ENCODE data around the gene SLC35G4. TPM values are rescaled to one million over a fixed set of nuclear protein-coding genes. Genes with fewer than 3 reads are reported as not detected.

The SLC35G4 gene
- total and polyA plus RNA-seq, 5 donors from 2014 or later, result not detected

DNA sequence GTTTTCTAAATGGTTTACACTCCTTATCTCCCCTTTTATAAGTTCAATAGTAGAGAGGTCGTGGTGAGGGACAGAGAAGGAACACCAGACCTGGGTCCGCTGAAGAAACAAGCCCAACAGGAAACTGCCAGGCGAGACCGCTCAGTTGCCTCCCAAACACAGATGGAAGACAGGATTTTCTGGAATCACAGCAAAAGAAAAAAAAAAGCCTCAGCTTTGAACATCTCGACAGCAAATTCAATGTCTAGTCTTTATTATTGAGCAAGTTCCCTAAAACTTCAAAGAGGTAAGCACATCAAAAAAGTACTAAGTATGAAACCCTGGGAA is 46.2 kb downstream of the SLC35G4 start:
- Mint-ChIP-seq H3K27ac (no peak overlapping the region), H3K27me3 (peaks cover 14% of the 10 kb centered on the region), H3K4me1 (peaks cover 0 to 6% (median 1%) of the 10 kb centered on the region in 4 donors), H3K4me3 (no peak overlapping the region), H3K36me3 (no peaks in the 10 kb centered on the region), H3K9me3 (peaks cover 0 to 3% (median 0%) of the 10 kb centered on the region in 7 donors)
- Histone ChIP-seq H3K27me3 (ENCODE audit: control insufficient read depth, insufficient read depth, low read length) (peaks cover 4% of the 10 kb centered on the region), H3K36me3 (ENCODE audit: control insufficient read depth, insufficient read depth, low read length) (no peaks in the 10 kb centered on the region), H3K4me1 (ENCODE audit: control insufficient read depth, insufficient read depth, low read length, poor library complexity, severe bottlenecking) (no peaks in the 10 kb centered on the region), H3K9me3 (ENCODE audit: control insufficient read depth in 2 of 2, low read length in 2 of 2) (no peaks in the 10 kb centered on the region), H3K27ac (ENCODE audit: insufficient read depth, low read length, poor library complexity, severe bottlenecking) (no peak overlapping the region), H3K4me3 (ENCODE audit: low read depth, low read length) (no peak overlapping the region)
- ATAC-seq (ENCODE audit: low read depth in 2 of 2), result no peak
- no peak for DNase-seq

GRCh38 chr18:11657152-11657551 is 47.8 kb downstream of the SLC35G4 start:
- H3K4me3 Mint-ChIP-seq, result no peak overlapping the region
- H3K27me3 Mint-ChIP-seq, result peaks cover 11% of the 10 kb centered on the region
- H3K36me3 Mint-ChIP-seq, result no peaks in the 10 kb centered on the region
- DNase-seq (no peak), ATAC-seq (ENCODE audit: low read depth in 2 of 2) (no peak)
- Histone ChIP-seq H3K27me3 (ENCODE audit: control insufficient read depth, insufficient read depth, low read length) (peaks cover 4% of the 10 kb centered on the region), H3K4me1 (ENCODE audit: control insufficient read depth, insufficient read depth, low read length, poor library complexity, severe bottlenecking) (no peaks in the 10 kb centered on the region), H3K27ac (ENCODE audit: insufficient read depth, low read length, poor library complexity, severe bottlenecking) (no peak overlapping the region), H3K9me3 (ENCODE audit: control insufficient read depth in 2 of 2, low read length in 2 of 2) (no peaks in the 10 kb centered on the region), H3K36me3 (ENCODE audit: control insufficient read depth, insufficient read depth, low read length) (no peaks in the 10 kb centered on the region), H3K4me3 (ENCODE audit: low read depth, low read length) (no peak overlapping the region)
- H3K27ac Mint-ChIP-seq, result no peak overlapping the region
- peaks cover 0 to 6% (median 1%) of the 10 kb centered on the region in 4 donors for H3K4me1 Mint-ChIP-seq
- H3K9me3 Mint-ChIP-seq, result peaks cover 0 to 3% (median 0%) of the 10 kb centered on the region in 7 donors

- H3K4me3 Mint-ChIP-seq, result no peak overlapping the region
- H3K27ac ChIP-seq (ENCODE audit: insufficient read depth, low read length, poor library complexity, severe bottlenecking), result no peak overlapping the region
- H3K36me3 ChIP-seq (ENCODE audit: control insufficient read depth, insufficient read depth, low read length), result no peaks in the 10 kb centered on the region
- peaks cover 0 to 3% (median 0%) of the 10 kb centered on the region in 7 donors for H3K9me3 Mint-ChIP-seq
- no peaks in the 10 kb centered on the region for H3K4me1 ChIP-seq (ENCODE audit: control insufficient read depth, insufficient read depth, low read length, poor library complexity, severe bottlenecking)
- H3K4me1 Mint-ChIP-seq, result peaks cover 0 to 6% (median 1%) of the 10 kb centered on the region in 4 donors
- H3K27me3 ChIP-seq (ENCODE audit: control insufficient read depth, insufficient read depth, low read length), result peaks cover 4% of the 10 kb centered on the region
- H3K27me3 Mint-ChIP-seq, result peaks cover 10% of the 10 kb centered on the region
- no peaks in the 10 kb centered on the region for H3K36me3 Mint-ChIP-seq
- no peak overlapping the region for H3K4me3 ChIP-seq (ENCODE audit: low read depth, low read length)
- no peaks in the 10 kb centered on the region for H3K9me3 ChIP-seq (ENCODE audit: control insufficient read depth in 2 of 2, low read length in 2 of 2)
- ATAC-seq (ENCODE audit: low read depth in 2 of 2), result no peak
- H3K27ac Mint-ChIP-seq, result peak overlapping the region in 1 of 3 donors; percentile 86
- no peak for DNase-seq
Measured at GRCh38 chr18:11657554-11657953, 48.2 kb downstream of the SLC35G4 start.

DNA sequence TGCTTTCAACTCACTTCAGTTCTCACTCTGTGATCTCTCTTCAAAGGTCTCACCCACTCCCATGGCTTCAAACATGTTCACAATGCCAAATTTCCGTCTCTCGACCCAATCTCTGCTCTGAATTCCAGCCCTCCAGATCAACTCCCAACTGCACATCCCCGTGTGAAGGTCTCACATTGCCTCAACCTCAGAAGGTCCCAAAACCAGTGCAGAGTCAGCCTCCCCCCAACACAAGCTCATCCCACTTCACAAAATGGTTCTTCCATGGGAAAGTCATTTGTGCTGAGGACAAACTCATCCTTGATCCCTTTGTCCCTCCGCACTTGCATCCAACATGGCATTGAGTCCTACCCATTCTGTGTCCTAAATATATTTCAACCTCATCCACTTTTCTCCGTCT is 48.6 kb downstream of the SLC35G4 start:
- Mint-ChIP-seq H3K27ac (peak overlapping the region in 1 of 3 donors; percentile 86), H3K9me3 (peaks cover 0 to 3% (median 0%) of the 10 kb centered on the region in 7 donors), H3K27me3 (peaks cover 10% of the 10 kb centered on the region), H3K4me1 (peaks cover 0 to 6% (median 1%) of the 10 kb centered on the region in 4 donors), H3K4me3 (no peak overlapping the region), H3K36me3 (no peaks in the 10 kb centered on the region)
- DNase-seq (no peak), ATAC-seq (ENCODE audit: low read depth in 2 of 2) (no peak)
- Histone ChIP-seq H3K4me1 (ENCODE audit: control insufficient read depth, insufficient read depth, low read length, poor library complexity, severe bottlenecking) (no peaks in the 10 kb centered on the region), H3K27me3 (ENCODE audit: control insufficient read depth, insufficient read depth, low read length) (peaks cover 4% of the 10 kb centered on the region), H3K9me3 (ENCODE audit: control insufficient read depth in 2 of 2, low read length in 2 of 2) (no peaks in the 10 kb centered on the region), H3K4me3 (ENCODE audit: low read depth, low read length) (no peak overlapping the region), H3K36me3 (ENCODE audit: control insufficient read depth, insufficient read depth, low read length) (no peaks in the 10 kb centered on the region), H3K27ac (ENCODE audit: insufficient read depth, low read length, poor library complexity, severe bottlenecking) (no peak overlapping the region)

DNA sequence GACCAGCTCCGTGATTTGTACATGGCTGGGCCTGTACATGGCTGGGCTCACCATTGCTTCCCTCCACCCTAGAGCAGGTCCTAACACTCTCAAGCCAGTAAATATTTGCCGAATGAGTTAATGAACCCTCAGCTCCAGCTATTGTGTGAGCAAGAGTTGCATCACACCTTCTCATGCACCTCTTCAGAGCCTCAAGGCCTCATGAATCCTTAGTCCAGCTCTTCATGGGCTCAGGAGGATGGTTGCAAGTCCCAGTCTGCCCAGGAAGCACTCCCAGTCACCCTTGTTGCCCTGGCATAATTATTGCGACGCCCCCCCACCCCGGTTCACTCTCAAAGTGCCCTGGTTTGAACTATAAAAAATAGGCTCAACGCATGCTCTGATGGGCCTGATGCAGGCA is 49.6 kb downstream of the SLC35G4 start:
- DNase-seq, result no peak
- H3K27ac Mint-ChIP-seq, result no peak overlapping the region
- no peak overlapping the region for H3K27ac ChIP-seq (ENCODE audit: insufficient read depth, low read length, poor library complexity, severe bottlenecking)
- peaks cover 0 to 6% (median 1%) of the 10 kb centered on the region in 4 donors for H3K4me1 Mint-ChIP-seq
- no peaks in the 10 kb centered on the region for H3K36me3 Mint-ChIP-seq
- peaks cover 4% of the 10 kb centered on the region for H3K27me3 ChIP-seq (ENCODE audit: control insufficient read depth, insufficient read depth, low read length)
- H3K36me3 ChIP-seq (ENCODE audit: control insufficient read depth, insufficient read depth, low read length), result no peaks in the 10 kb centered on the region
- H3K4me1 ChIP-seq (ENCODE audit: control insufficient read depth, insufficient read depth, low read length, poor library complexity, severe bottlenecking), result no peaks in the 10 kb centered on the region
- H3K27me3 Mint-ChIP-seq, result peaks cover 10% of the 10 kb centered on the region
- no peak overlapping the region for H3K4me3 ChIP-seq (ENCODE audit: low read depth, low read length)
- H3K9me3 ChIP-seq (ENCODE audit: control insufficient read depth in 2 of 2, low read length in 2 of 2), result no peaks in the 10 kb centered on the region
- H3K4me3 Mint-ChIP-seq, result no peak overlapping the region
- H3K9me3 Mint-ChIP-seq, result peaks cover 0 to 3% (median 0%) of the 10 kb centered on the region in 7 donors
- no peak for ATAC-seq (ENCODE audit: low read depth in 2 of 2)

Other genes with a start within 250 kb of the SLC35G4 start
- 0.76 TPM for gene GNAL, start 79.7 kb downstream of the SLC35G4 start, total RNA-seq
- under 1 TPM in 2 of 4 donors, not detected in 2; 0.05 to 0.09 TPM for gene GNAL, start 79.7 kb downstream of the SLC35G4 start, polyA plus RNA-seq
- gene CHMP1B, start 241.8 kb downstream of the SLC35G4 start, total RNA-seq, result 113 TPM
- gene CHMP1B, start 241.8 kb downstream of the SLC35G4 start, polyA plus RNA-seq, result 10 to 100 TPM; 55.4 to 68.2 (median 64.9) TPM